ENCODE data around the gene ANGPTL8.
A peak's percentile ranks its signal among the peaks of the same experiment; 100 is the strongest.

The ANGPTL8 gene

GRCh38 chr19:11210656-11210928 lies 28.8 kb upstream of the ANGPTL8 start:
- H3K4me1 Mint-ChIP-seq (ENCODE audit: low read depth), result no peaks in the 10 kb centered on the region
- peak overlapping the region; percentile 38 for H3K27ac Mint-ChIP-seq
- no peak overlapping the region for H3K4me3 Mint-ChIP-seq
- no peaks in the 10 kb centered on the region for H3K27me3 Mint-ChIP-seq (ENCODE audit: low read depth)
- no peaks in the 10 kb centered on the region for H3K36me3 Mint-ChIP-seq (ENCODE audit: low read depth)
- DNase-seq (ENCODE audit: low spot score), result no peak
- peaks cover 10% of the 10 kb centered on the region for H3K9me3 Mint-ChIP-seq

GRCh38 chr19:11214387-11214786 lies 25.0 kb upstream of the ANGPTL8 start:
- no peaks in the 10 kb centered on the region for H3K4me1 Mint-ChIP-seq (ENCODE audit: low read depth)
- no peaks in the 10 kb centered on the region for H3K36me3 Mint-ChIP-seq (ENCODE audit: low read depth)
- H3K27me3 Mint-ChIP-seq (ENCODE audit: low read depth), result no peaks in the 10 kb centered on the region
- DNase-seq (ENCODE audit: low spot score), result no peak
- H3K4me3 Mint-ChIP-seq, result no peak overlapping the region
- no peak overlapping the region for H3K27ac Mint-ChIP-seq
- peaks cover 10% of the 10 kb centered on the region for H3K9me3 Mint-ChIP-seq

DNA sequence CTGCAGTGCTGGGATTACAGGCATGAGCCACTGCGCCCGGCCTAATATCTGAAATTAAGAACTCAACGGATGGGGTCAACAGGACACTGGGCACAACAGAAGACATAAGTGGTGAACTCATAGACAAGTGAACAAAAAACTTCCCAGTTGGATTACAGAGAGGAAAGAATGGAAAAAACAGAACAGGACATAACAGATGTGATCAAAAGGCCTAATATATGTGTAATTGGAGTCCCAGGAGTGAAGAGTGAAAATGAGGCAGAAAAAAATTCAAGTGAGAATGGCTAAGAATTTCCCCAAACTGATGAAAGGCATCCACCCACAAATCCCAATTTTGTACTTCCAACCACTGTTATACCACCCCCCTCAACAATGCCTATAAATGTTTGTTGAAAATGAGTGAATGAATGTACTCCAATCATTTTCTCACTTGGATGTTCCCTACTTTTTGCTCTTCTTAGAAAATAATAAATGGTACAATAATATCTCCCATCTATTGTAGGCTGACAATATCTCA lies 18.3 kb upstream of the ANGPTL8 start:
- no peak for DNase-seq (ENCODE audit: low spot score)
- peaks cover 13% of the 10 kb centered on the region for H3K9me3 Mint-ChIP-seq
- H3K4me3 Mint-ChIP-seq, result no peak overlapping the region
- no peaks in the 10 kb centered on the region for H3K36me3 Mint-ChIP-seq (ENCODE audit: low read depth)
- no peaks in the 10 kb centered on the region for H3K4me1 Mint-ChIP-seq (ENCODE audit: low read depth)
- H3K27ac Mint-ChIP-seq, result no peak overlapping the region
- no peaks in the 10 kb centered on the region for H3K27me3 Mint-ChIP-seq (ENCODE audit: low read depth)

DNA sequence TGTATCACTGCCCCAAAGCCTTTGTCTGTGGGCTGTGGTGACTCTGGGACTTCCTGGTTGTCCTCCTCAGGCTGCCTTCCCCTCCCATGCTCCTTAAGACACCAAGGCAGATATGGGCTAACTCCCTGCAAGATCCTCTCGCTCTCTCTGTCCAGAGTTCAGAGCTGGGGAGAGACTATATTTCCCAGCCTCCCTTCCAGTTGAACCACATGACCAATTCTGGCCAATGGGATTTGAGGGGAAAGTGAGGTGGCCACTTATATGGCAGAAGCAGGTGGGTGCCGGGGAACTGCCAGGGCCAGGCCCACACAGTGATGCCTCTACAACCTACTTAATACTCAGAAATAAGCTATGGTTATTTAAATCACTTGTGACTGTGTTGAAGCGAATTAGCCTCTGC lies 16.2 kb upstream of the ANGPTL8 start:
- Mint-ChIP-seq H3K4me3 (no peak overlapping the region), H3K9me3 (peaks cover 13% of the 10 kb centered on the region), H3K27ac (no peak overlapping the region), H3K27me3 (ENCODE audit: low read depth) (no peaks in the 10 kb centered on the region), H3K4me1 (ENCODE audit: low read depth) (no peaks in the 10 kb centered on the region), H3K36me3 (ENCODE audit: low read depth) (no peaks in the 10 kb centered on the region)
- no peak for DNase-seq (ENCODE audit: low spot score)

GRCh38 chr19:11224429-11224828 lies 15.0 kb upstream of the ANGPTL8 start:
- H3K4me1 Mint-ChIP-seq (ENCODE audit: low read depth), result no peaks in the 10 kb centered on the region
- DNase-seq (ENCODE audit: low spot score), result no peak
- no peaks in the 10 kb centered on the region for H3K27me3 Mint-ChIP-seq (ENCODE audit: low read depth)
- no peaks in the 10 kb centered on the region for H3K36me3 Mint-ChIP-seq (ENCODE audit: low read depth)
- H3K27ac Mint-ChIP-seq, result no peak overlapping the region
- H3K9me3 Mint-ChIP-seq, result peaks cover 13% of the 10 kb centered on the region
- H3K4me3 Mint-ChIP-seq, result no peak overlapping the region

GRCh38 chr19:11225172-11225571 lies 14.2 kb upstream of the ANGPTL8 start:
- no peak overlapping the region for H3K4me3 Mint-ChIP-seq
- H3K9me3 Mint-ChIP-seq, result peaks cover 13% of the 10 kb centered on the region
- no peaks in the 10 kb centered on the region for H3K27me3 Mint-ChIP-seq (ENCODE audit: low read depth)
- H3K36me3 Mint-ChIP-seq (ENCODE audit: low read depth), result no peaks in the 10 kb centered on the region
- no peaks in the 10 kb centered on the region for H3K4me1 Mint-ChIP-seq (ENCODE audit: low read depth)
- no peak overlapping the region for H3K27ac Mint-ChIP-seq
- no peak for DNase-seq (ENCODE audit: low spot score)

- no peak overlapping the region for H3K4me3 Mint-ChIP-seq
- no peaks in the 10 kb centered on the region for H3K27me3 Mint-ChIP-seq (ENCODE audit: low read depth)
- no peaks in the 10 kb centered on the region for H3K4me1 Mint-ChIP-seq (ENCODE audit: low read depth)
- no peaks in the 10 kb centered on the region for H3K36me3 Mint-ChIP-seq (ENCODE audit: low read depth)
- no peak overlapping the region for H3K27ac Mint-ChIP-seq
- DNase-seq (ENCODE audit: low spot score), result no peak
- H3K9me3 Mint-ChIP-seq, result peaks cover 8% of the 10 kb centered on the region
These were observed 13.6 kb upstream of the ANGPTL8 start for GRCh38 chr19:11225815-11226214.

DNA sequence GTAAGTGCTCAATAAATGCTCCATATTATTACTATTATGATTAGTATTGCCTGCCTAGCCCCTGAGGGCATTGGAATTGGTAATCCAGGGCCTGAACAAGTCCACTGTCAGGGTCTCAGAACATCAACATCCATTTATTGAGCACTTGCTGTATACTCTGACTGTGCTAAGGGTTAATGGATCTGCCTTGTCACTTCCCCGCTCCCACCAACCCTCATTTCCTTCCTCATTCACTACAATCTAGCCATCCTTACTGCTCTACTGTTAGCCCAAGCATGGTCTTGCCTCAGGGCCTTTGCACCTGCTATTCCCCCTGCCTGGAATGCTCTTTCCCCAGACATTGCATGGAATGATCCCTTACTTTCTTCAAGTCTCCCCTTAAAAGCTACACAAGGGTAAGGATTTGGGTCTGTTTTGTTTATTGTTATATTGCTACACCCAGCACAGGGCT lies 12.7 kb upstream of the ANGPTL8 start:
- DNase-seq (ENCODE audit: low spot score), result no peak
- no peaks in the 10 kb centered on the region for H3K27me3 Mint-ChIP-seq (ENCODE audit: low read depth)
- H3K9me3 Mint-ChIP-seq, result no peaks in the 10 kb centered on the region
- H3K4me1 Mint-ChIP-seq (ENCODE audit: low read depth), result no peaks in the 10 kb centered on the region
- H3K27ac Mint-ChIP-seq, result no peak overlapping the region
- no peaks in the 10 kb centered on the region for H3K36me3 Mint-ChIP-seq (ENCODE audit: low read depth)
- H3K4me3 Mint-ChIP-seq, result no peak overlapping the region

- H3K27me3 Mint-ChIP-seq (ENCODE audit: low read depth), result no peaks in the 10 kb centered on the region
- no peaks in the 10 kb centered on the region for H3K9me3 Mint-ChIP-seq
- no peak overlapping the region for H3K27ac Mint-ChIP-seq
- H3K4me1 Mint-ChIP-seq (ENCODE audit: low read depth), result no peaks in the 10 kb centered on the region
- H3K36me3 Mint-ChIP-seq (ENCODE audit: low read depth), result no peaks in the 10 kb centered on the region
- no peak overlapping the region for H3K4me3 Mint-ChIP-seq
- DNase-seq (ENCODE audit: low spot score), result no peak
These were observed 12.1 kb upstream of the ANGPTL8 start for GRCh38 chr19:11227195-11227886.

GRCh38 chr19:11230621-11231386 lies 8.6 kb upstream of the ANGPTL8 start:
- Mint-ChIP-seq H3K9me3 (no peaks in the 10 kb centered on the region), H3K27me3 (ENCODE audit: low read depth) (no peaks in the 10 kb centered on the region), H3K4me3 (no peak overlapping the region), H3K4me1 (ENCODE audit: low read depth) (no peaks in the 10 kb centered on the region), H3K27ac (no peak overlapping the region), H3K36me3 (ENCODE audit: low read depth) (no peaks in the 10 kb centered on the region)
- DNase-seq (ENCODE audit: low spot score), result no peak

DNA sequence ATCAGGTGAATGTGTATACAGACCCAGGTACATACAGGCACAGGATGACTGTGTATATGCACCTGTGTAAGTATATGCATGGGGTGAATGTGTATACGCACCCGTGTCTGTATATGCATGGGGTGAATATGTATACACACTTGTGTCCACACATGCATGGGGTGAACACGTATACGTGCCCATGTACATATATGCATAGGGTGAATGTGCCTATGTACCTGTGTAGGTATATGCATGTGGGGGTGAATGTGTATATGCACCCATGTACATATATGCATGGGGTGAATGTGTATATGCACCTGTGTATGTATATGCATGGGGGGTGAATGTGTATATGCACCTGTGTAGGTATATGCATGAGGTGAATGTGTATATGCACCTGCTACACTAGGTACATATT lies 6.9 kb upstream of the ANGPTL8 start:
- no peaks in the 10 kb centered on the region for H3K9me3 Mint-ChIP-seq
- H3K4me1 Mint-ChIP-seq (ENCODE audit: low read depth), result no peaks in the 10 kb centered on the region
- H3K27me3 Mint-ChIP-seq (ENCODE audit: low read depth), result no peaks in the 10 kb centered on the region
- H3K27ac Mint-ChIP-seq, result no peak overlapping the region
- H3K36me3 Mint-ChIP-seq (ENCODE audit: low read depth), result no peaks in the 10 kb centered on the region
- H3K4me3 Mint-ChIP-seq, result no peak overlapping the region
- no peak for DNase-seq (ENCODE audit: low spot score)

DNA sequence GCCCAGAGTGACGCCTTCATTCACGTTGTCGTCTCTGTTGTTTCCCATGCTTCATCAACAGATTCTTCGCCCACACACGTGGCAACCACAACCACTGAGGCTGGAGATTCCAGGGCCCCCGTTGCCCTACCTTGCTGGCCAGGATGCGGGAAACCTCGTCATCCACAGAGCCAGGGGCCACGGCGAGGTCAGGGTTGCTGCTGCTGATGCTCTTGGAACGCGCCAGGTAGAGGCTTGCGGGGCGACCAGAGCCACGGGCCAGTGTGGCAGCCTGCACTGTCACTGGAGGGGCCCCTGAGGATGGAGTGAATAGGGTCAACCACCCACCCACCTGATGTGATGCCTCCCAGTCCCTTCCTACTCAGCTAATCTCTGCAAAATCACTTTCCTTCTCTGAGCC lies 6.3 kb upstream of the ANGPTL8 start:
- H3K4me1 Mint-ChIP-seq (ENCODE audit: low read depth), result no peaks in the 10 kb centered on the region
- DNase-seq (ENCODE audit: low spot score), result no peak
- H3K27ac Mint-ChIP-seq, result no peak overlapping the region
- no peaks in the 10 kb centered on the region for H3K36me3 Mint-ChIP-seq (ENCODE audit: low read depth)
- no peaks in the 10 kb centered on the region for H3K9me3 Mint-ChIP-seq
- no peak overlapping the region for H3K4me3 Mint-ChIP-seq
- no peaks in the 10 kb centered on the region for H3K27me3 Mint-ChIP-seq (ENCODE audit: low read depth)

DNA sequence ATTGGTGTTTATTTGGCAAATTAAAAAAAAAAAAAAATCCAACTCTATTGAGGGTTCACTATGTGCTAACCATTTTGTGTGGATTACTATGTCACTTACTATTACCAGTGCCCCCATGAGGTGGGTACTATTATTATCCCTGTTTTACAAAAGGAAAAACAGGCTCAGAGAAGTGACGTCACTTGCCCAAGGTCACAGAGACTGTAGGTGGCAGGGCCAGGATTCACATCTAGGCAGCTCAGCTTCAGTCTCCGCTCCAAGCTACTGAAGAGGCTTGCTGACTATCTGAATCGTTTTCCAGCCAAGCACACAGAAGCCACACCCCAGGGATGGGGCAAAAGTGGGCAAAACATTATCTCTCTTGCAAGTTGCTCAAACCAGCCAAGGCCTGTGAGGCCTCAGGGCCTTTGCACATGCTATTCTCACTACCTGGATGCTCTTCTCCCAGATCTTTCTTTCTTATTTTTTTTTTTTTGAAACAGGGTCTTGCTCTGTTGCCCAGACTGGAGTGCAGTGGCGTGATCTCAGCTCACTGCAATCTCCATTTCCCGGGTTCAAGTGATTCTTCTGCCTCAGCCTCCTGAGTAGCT lies 4.8 kb upstream of the ANGPTL8 start:
- Mint-ChIP-seq H3K4me1 (ENCODE audit: low read depth) (no peaks in the 10 kb centered on the region), H3K4me3 (no peak overlapping the region), H3K27ac (no peak overlapping the region), H3K36me3 (ENCODE audit: low read depth) (no peaks in the 10 kb centered on the region), H3K27me3 (ENCODE audit: low read depth) (no peaks in the 10 kb centered on the region), H3K9me3 (peaks cover 5% of the 10 kb centered on the region)
- DNase-seq (ENCODE audit: low spot score), result no peak

Data from T-helper 2 cell treated with Interferon-gamma antibody and Interleukin-4, amounts not matched to agents 5 μg/mL and 100 μg/mL, for 36 hours (primary cell).